Memory B cell (primary cell): ENCODE results near the gene TRIM14.
A peak's percentile ranks its signal among the peaks of the same experiment; 100 is the strongest.

ENCODE experiments used
- ATAC-seq: fragments of 150-1000 bp; cut with Tn5 transposase; 2 replicates; pipeline ENCODE4 v1.10.0; 2021; ENCODE audit warnings: low read depth, mild to moderate bottlenecking, moderate library complexity
- DNase-seq, 2 donors: peaks; one replicate each; pipeline ENCODE4 v3.0.0; 2022; ENCODE audit warnings: low spot score in 2 of 2
- H3K27ac Mint-ChIP-seq: one replicate; pipeline ENCODE4 v1.8.0; 2022; ENCODE audit warnings: mild to moderate bottlenecking, moderate library complexity, mixed read lengths
- H3K27me3 Mint-ChIP-seq: one replicate; pipeline ENCODE4 v1.8.0; 2022; ENCODE audit warnings: mixed read lengths
- H3K36me3 Mint-ChIP-seq: one replicate; pipeline ENCODE4 v1.8.0; 2022; ENCODE audit warnings: mild to moderate bottlenecking, mixed read lengths
- H3K4me1 Mint-ChIP-seq: one replicate; pipeline ENCODE4 v1.8.0; 2022; ENCODE audit warnings: mixed read lengths
- H3K4me3 Mint-ChIP-seq: one replicate; pipeline ENCODE4 v1.8.0; 2022; ENCODE audit warnings: mild to moderate bottlenecking, moderate library complexity, mixed read lengths
- H3K9me3 Mint-ChIP-seq: one replicate; pipeline ENCODE4 v1.8.0; 2022; ENCODE audit warnings: mixed read lengths

Gene TRIM14, protein sequence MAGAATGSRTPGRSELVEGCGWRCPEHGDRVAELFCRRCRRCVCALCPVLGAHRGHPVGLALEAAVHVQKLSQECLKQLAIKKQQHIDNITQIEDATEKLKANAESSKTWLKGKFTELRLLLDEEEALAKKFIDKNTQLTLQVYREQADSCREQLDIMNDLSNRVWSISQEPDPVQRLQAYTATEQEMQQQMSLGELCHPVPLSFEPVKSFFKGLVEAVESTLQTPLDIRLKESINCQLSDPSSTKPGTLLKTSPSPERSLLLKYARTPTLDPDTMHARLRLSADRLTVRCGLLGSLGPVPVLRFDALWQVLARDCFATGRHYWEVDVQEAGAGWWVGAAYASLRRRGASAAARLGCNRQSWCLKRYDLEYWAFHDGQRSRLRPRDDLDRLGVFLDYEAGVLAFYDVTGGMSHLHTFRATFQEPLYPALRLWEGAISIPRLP

GRCh38 chr9:98118640-98119601 is at the start of gene TRIM14:
TSS of gene TRIM14 (minus strand) at chr9:98119222. CDS start at chr9:98119188, 34 bp downstream.
- no peaks in the 10 kb centered on the region for H3K9me3 Mint-ChIP-seq
- peak within 1 kb of the TSS; percentile 89 for H3K4me3 Mint-ChIP-seq
- peak; percentile 63 for ATAC-seq

GRCh38 chr9:98168153-98168780 is 49.2 kb upstream of the TRIM14 start:
- Mint-ChIP-seq H3K4me1 (peaks cover 8% of the 10 kb centered on the region), H3K36me3 (no peaks in the 10 kb centered on the region), H3K27me3 (peaks cover 1% of the 10 kb centered on the region), H3K27ac (no peak overlapping the region), H3K4me3 (no peak overlapping the region), H3K9me3 (no peaks in the 10 kb centered on the region)
- ATAC-seq (no peak), DNase-seq (no peak)

More at GRCh38 chr9:98118640-98119601, at the start of gene TRIM14:
- Mint-ChIP-seq H3K4me1 (peaks cover 31% of the 10 kb centered on the region), H3K27me3 (no peaks in the 10 kb centered on the region), H3K27ac (peak within 1 kb of the TSS; percentile 95), H3K36me3 (no peaks in the 10 kb centered on the region)
- peak in 1 of 2 donors; percentile 20 for DNase-seq

- ATAC-seq, result no peak
- DNase-seq, result no peak
- Mint-ChIP-seq H3K27ac (no peak overlapping the region), H3K9me3 (no peaks in the 10 kb centered on the region), H3K4me1 (peaks cover 8% of the 10 kb centered on the region), H3K27me3 (peaks cover 1% of the 10 kb centered on the region), H3K36me3 (no peaks in the 10 kb centered on the region), H3K4me3 (no peak overlapping the region)
Observed at GRCh38 chr9:98164912-98165311, 45.9 kb upstream of the TRIM14 start.

DNA sequence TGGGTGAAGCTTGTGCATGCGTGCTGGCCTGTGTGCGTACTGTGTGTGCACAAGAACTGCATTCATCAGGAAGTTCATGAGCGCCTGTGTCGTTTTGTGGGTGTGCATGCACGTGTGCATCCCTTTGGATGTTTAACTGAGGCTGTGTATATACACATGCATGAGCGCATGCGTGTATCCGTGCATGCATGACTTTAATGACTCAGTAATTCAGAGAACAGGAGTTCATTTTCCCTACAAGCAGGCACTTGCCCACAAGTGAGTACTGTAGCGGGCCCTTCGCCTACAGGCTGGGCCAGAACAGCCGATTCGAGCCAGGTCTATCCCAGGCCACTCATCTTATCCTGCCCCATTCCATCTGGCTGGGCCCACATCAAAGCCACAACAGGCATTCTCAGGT is 43.6 kb upstream of the TRIM14 start:
- DNase-seq, result no peak
- no peak for ATAC-seq
- peaks cover 2% of the 10 kb centered on the region for H3K4me1 Mint-ChIP-seq
- no peak overlapping the region for H3K4me3 Mint-ChIP-seq
- peaks cover 1% of the 10 kb centered on the region for H3K27me3 Mint-ChIP-seq
- no peak overlapping the region for H3K27ac Mint-ChIP-seq
- no peaks in the 10 kb centered on the region for H3K9me3 Mint-ChIP-seq
- H3K36me3 Mint-ChIP-seq, result no peaks in the 10 kb centered on the region

DNA sequence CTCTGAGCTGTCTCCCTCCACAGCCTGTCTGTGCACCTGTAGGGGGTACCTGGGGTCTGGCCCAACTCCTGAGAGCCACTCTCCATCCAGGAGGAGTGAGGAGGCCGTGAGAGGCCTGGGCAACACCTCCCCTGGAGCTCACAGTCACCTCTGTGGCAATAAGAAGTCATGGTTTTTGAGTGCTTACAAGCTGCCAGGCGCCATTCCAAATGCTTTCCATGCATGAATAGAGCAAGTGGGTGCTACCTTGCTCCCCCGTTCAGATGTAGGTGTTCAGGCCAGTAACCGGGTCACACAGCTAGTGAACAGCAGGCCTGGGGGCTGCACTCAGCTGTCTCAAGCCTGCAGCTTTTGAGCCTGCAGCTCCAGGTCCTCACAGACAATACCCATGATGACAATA is 42.8 kb upstream of the TRIM14 start:
- H3K27ac Mint-ChIP-seq, result no peak overlapping the region
- H3K4me3 Mint-ChIP-seq, result no peak overlapping the region
- H3K36me3 Mint-ChIP-seq, result no peaks in the 10 kb centered on the region
- H3K9me3 Mint-ChIP-seq, result no peaks in the 10 kb centered on the region
- DNase-seq (no peak), ATAC-seq (no peak)
- peaks cover 1% of the 10 kb centered on the region for H3K27me3 Mint-ChIP-seq
- H3K4me1 Mint-ChIP-seq, result peaks cover 2% of the 10 kb centered on the region

DNA sequence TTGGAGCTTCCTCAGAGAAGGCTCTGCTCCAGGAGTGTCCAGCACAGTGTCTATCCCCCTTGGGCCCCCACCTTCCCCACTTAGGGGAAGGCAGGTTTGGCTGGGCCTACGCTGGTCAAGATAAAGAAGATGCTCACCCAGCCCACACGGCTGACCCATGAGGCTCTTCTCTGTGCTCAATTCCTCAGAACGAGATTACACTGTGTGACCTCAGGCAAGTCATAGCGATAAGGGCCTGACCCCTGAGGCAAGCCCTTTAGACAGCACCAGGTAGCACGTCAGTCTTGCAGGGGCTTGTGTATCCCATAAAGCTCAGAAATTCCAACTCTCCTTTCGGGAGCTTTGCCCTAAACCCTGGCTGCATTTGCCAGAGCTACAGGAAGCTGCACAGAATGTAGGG is 40.8 kb upstream of the TRIM14 start:
- no peak for DNase-seq
- Mint-ChIP-seq H3K36me3 (peaks cover 2% of the 10 kb centered on the region), H3K4me1 (peaks cover 2% of the 10 kb centered on the region), H3K27me3 (peaks cover 1% of the 10 kb centered on the region), H3K9me3 (no peaks in the 10 kb centered on the region), H3K4me3 (no peak overlapping the region), H3K27ac (peak overlapping the region; percentile 18)
- no peak for ATAC-seq

GRCh38 chr9:98159301-98159700 is 40.3 kb upstream of the TRIM14 start:
- Mint-ChIP-seq H3K27ac (peak overlapping the region; percentile 18), H3K27me3 (peaks cover 1% of the 10 kb centered on the region), H3K36me3 (peaks cover 2% of the 10 kb centered on the region)

GRCh38 chr9:98158071-98158831 is 39.2 kb upstream of the TRIM14 start:
- no peaks in the 10 kb centered on the region for H3K4me1 Mint-ChIP-seq
- no peaks in the 10 kb centered on the region for H3K27me3 Mint-ChIP-seq
- H3K27ac Mint-ChIP-seq, result no peak overlapping the region
- H3K36me3 Mint-ChIP-seq, result peaks cover 2% of the 10 kb centered on the region
- ATAC-seq (no peak), DNase-seq (no peak)
- H3K4me3 Mint-ChIP-seq, result no peak overlapping the region
- H3K9me3 Mint-ChIP-seq, result no peaks in the 10 kb centered on the region

More at GRCh38 chr9:98159301-98159700, 40.3 kb upstream of the TRIM14 start:
- ATAC-seq, result no peak
- H3K4me1 Mint-ChIP-seq, result peaks cover 2% of the 10 kb centered on the region
- no peaks in the 10 kb centered on the region for H3K9me3 Mint-ChIP-seq
- H3K4me3 Mint-ChIP-seq, result no peak overlapping the region
- no peak for DNase-seq

- H3K4me1 Mint-ChIP-seq, result no peaks in the 10 kb centered on the region
- ATAC-seq (no peak), DNase-seq (no peak)
- no peaks in the 10 kb centered on the region for H3K9me3 Mint-ChIP-seq
- no peaks in the 10 kb centered on the region for H3K27me3 Mint-ChIP-seq
- peaks cover 2% of the 10 kb centered on the region for H3K36me3 Mint-ChIP-seq
- no peak overlapping the region for H3K27ac Mint-ChIP-seq
- H3K4me3 Mint-ChIP-seq, result no peak overlapping the region
Observed at GRCh38 chr9:98157372-98157771, 38.4 kb upstream of the TRIM14 start.

DNA sequence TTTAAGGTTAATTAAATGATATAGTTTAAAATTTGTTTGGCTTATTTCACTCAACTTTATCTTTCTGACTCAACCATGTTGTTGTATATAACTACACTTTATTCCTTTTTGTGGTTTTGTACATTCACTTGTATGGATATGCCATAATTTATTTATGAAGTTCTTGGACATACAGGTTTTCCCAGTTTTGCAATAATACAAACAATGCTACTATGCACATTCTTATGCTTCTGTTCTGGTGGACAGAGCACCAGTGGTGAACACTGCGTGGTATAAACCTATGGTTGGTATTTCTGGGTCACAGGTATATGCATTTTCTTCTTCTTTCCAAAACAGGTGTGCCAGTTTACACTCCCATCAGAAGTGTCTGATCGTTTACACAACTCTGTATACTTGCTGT is 35.7 kb upstream of the TRIM14 start:
- Mint-ChIP-seq H3K4me3 (no peak overlapping the region), H3K27ac (no peak overlapping the region), H3K27me3 (no peaks in the 10 kb centered on the region), H3K9me3 (no peaks in the 10 kb centered on the region), H3K36me3 (peaks cover 2% of the 10 kb centered on the region), H3K4me1 (peaks cover 8% of the 10 kb centered on the region)
- no peak for DNase-seq
- ATAC-seq, result no peak

DNA sequence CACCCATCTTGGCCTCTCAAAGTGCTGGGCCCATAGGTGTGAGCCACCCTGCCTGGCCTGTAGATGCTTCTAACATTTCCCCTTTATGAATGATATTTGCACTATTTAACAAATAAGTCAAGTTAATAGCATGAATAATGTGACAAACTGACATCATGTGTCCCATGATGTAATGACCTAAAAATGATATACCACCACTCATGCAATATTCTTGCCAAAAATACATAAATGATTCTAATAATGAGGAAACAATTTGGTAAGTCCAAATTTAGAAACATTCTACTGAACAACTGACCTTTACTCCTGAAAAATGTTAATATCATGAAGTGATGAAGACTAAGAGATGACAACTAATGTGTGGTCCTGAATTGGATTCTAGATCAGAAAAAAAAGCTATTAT is 33.5 kb upstream of the TRIM14 start:
- Mint-ChIP-seq H3K27ac (no peak overlapping the region), H3K27me3 (no peaks in the 10 kb centered on the region), H3K36me3 (peaks cover 2% of the 10 kb centered on the region), H3K4me1 (peaks cover 8% of the 10 kb centered on the region), H3K9me3 (no peaks in the 10 kb centered on the region), H3K4me3 (no peak overlapping the region)
- DNase-seq (no peak), ATAC-seq (no peak)

- no peak for ATAC-seq
- Mint-ChIP-seq H3K9me3 (no peaks in the 10 kb centered on the region), H3K4me1 (peaks cover 23% of the 10 kb centered on the region), H3K4me3 (no peak overlapping the region), H3K27me3 (no peaks in the 10 kb centered on the region), H3K27ac (peak overlapping the region; percentile 11), H3K36me3 (no peaks in the 10 kb centered on the region)
- DNase-seq, result no peak
Observed at GRCh38 chr9:98150721-98151120, 31.7 kb upstream of the TRIM14 start.

DNA sequence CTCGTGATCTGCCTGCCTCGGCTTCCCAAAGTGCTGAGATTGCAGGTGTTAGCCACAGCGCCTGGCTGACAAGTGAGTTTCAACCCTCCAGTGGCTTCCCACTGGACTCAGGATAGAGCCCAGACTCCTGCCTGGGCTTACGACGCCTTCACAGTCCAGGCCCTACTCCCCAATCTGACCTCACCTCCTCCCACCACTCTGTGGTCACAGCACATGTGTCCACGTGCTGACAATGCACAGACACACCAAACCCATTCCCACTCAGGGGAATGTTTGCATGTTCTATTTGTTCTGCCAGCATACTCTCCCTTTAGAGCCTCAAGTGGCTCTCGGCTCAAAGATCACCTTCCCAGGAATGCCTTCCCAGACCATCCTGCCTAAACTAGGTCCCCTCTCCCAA is 31.1 kb upstream of the TRIM14 start:
- Mint-ChIP-seq H3K27ac (peak overlapping the region; percentile 11), H3K27me3 (no peaks in the 10 kb centered on the region), H3K4me1 (peaks cover 26% of the 10 kb centered on the region), H3K4me3 (no peak overlapping the region), H3K9me3 (no peaks in the 10 kb centered on the region), H3K36me3 (no peaks in the 10 kb centered on the region)
- ATAC-seq, result no peak
- no peak for DNase-seq
